Measurements from ENCODE around the gene PLXNB2. TPM values are rescaled to one million over a fixed set of nuclear protein-coding genes. Genes with fewer than 3 reads are reported as not detected.

The PLXNB2 gene
- total RNA-seq, 2 donors from 2014 or later, result 290 TPM

DNA sequence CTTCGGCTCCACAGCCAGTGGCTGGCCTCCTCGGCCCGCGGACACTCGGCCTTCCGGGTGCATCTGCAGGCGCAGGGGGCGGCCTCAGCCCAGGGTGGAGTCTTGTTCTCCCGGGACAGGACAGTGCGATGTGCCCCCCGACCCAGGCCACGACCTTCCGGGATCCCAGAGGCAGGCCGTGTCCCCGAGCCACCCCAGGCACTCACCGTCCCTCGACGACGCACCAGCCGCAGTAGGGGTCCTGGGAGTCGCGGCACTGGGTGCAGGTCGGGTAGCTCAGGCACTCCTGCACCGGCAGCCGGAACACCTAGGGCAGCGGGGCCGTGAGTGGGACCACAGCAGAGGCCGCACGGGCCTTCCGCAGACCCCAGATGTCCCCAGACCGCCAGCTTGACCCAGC is 19.7 kb downstream of the PLXNB2 start:
- DNase-seq, result no peak
- intact Hi-C loops (cut with DNase I, micrococcal nuclease), result no loop called here
- ATAC-seq, result no peak

DNA sequence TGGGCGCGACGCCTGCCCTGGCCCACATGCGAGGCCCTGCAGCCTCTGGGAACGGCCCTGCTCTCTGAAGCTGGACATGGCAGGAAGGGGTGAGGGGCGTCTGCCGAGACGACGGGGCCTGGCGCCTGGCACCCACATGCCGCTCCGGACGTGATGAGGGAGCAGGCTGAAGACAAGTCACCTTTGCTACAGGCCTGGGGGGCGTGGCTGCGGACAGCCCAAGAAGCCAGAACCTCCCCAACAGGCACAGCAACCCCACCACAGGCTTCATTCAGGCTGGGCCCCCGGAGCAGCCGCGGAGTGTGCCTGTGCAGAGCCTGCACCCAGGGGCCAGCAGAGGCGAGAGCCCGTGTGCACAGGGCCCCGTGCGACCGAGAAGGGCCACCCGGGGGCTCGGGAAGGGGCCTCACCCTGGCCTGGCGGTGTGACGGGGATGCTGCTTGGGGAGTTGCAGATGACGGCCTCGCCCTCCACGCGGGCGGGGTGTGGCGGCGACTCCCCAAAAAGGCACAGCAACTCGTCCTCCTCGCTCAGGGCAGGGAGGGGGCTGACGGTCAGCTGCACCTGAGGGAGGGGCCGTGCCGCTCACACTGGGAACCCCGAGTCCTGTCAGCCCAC is 20.6 kb downstream of the PLXNB2 start:
- ATAC-seq (no peak), DNase-seq (no peak)
- intact Hi-C loops (cut with DNase I, micrococcal nuclease), result no loop called here

DNA sequence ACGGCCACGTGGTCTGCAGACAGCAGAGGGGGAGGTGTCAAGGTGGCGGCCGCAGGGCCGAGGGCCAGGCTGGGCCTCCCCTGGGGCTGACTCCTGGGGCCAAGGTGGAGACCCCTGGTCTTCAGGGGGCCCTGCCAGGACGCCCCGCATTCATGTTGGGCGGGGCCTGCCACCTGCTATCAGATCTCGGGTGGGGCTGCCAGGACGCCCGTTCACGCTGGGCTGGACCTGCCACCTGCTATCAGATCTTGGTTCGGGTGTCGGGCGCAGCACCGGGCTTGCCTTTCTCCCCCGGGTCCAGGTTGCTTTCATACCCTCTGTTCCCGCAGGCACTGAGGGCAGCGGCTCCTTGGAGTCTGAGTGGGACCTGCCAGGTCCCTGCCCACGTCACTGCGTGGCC is 21.2 kb downstream of the PLXNB2 start:
- ATAC-seq, result no peak
- intact Hi-C loops (cut with DNase I, micrococcal nuclease), result no loop called here
- no peak for DNase-seq

DNA sequence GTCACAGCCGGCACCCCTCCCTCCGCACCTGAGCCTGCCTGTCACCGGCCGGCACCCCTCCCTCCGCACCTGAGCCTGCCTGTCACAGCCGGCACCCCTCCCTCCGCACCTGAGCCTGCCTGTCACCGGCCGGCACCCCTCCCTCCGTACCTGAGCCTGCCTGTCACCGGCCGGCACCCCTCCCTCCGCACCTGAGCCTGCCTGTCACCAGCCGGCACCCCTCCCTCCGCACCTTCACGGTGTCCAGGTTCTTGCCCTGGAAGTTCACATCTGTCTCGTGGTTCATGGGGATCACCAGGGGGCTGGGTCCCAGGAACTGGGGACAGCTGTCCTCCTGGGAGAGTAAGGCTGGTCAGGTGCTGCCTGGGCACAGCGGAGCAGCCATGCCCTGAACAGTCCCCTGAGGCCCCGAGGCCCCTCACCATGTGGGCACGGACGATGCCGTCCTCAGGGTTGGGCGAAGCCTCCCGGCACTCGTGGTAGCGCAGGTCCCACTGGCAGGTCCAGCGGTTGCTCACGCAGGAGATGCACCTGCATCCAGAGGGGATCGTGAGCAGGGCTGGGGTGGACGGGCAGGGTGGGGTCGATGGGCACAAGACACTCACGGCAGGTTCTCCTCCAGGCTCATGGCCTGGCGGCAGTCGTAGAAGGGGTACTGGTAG is 21.7 kb downstream of the PLXNB2 start:
- intact Hi-C loops (cut with DNase I, micrococcal nuclease), result no loop called here
- DNase-seq (no peak), ATAC-seq (no peak)

DNA sequence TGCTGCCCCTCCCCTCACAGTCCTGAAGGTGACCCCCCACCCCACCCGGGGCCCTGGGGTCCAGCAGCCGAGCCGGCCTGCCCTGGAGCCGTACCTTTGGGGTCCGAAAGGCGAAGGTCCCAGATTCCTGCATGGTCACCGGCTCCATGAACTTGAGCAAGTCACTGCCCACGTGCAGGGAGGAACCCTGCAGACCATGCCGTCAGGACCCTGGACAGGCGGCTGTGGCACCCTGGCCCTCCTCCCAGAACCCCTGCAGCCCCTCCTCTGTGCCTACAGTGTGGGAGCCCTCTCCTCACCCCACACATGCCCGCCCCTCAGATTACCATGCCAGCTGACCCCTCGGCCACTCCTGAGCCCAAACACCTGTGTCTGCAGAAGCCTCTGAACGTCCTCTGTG is 23.0 kb downstream of the PLXNB2 start:
- intact Hi-C loops (cut with DNase I, micrococcal nuclease), result no loop called here
- DNase-seq (no peak), ATAC-seq (no peak)

DNA sequence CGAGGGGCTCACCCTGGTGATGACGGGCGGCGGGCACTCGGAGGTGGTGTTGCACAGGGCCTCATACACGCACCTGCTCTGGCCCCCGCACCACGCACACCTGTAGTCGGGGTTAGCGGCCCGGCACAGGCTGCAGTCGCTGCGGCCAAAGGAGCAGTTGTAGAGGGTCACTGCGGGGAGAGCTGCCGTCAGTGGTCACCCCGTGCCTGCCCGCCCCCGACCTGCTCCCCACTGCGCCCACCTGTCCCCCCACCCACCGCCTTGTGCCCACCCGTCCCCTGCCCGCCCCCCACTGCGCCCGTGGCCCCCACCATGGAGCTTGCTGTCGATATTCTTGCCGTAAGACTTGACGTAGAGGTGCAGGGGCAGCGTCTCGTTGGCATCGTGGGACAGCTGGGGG is 23.6 kb downstream of the PLXNB2 start:
- no peak for ATAC-seq
- intact Hi-C loops (cut with DNase I, micrococcal nuclease), result no loop called here
- no peak for DNase-seq

DNA sequence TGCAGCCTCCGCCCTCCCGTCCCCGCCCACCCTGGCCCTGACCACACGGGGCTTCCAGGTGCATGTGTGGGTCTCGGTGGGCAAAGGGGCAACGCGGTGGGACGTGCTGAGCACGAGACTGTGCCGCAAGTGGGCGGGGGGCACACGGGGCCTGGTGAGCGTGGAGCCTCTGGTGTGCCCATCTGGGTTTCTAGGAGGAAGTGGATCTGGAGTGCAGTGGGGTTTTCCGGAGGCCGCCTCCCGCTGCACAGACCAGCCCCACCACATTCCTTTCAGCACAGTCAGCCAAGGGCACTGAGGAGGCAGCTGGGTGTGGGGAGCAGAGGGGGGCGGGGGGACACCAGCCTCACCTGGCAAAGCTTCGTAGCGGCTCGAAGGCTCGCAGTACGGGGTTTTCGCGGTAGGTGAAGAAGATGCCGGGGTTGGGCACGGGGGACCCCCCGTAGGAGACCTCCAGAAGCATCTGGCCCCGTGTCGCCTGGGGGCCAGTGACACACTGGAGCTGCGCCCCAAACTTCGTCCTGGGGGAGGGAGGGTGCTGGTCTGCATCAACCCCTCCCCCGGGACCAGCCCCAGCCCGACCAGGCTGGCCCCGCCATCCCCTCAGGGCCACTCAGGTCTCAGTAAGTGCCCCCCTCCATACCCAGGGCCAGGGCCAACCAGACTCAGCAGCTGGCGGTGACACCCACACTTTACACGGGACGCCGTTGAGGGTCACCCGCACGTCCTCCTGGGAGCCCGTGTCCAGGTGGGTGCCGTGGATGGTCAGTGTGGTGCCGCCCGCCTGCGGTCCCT is 24.9 kb downstream of the PLXNB2 start:
- ATAC-seq (peak; percentile 30), DNase-seq (peak in 1 of 2 donors; percentile 68)
- intact Hi-C loops (cut with DNase I, micrococcal nuclease), result no loop called here

DNA sequence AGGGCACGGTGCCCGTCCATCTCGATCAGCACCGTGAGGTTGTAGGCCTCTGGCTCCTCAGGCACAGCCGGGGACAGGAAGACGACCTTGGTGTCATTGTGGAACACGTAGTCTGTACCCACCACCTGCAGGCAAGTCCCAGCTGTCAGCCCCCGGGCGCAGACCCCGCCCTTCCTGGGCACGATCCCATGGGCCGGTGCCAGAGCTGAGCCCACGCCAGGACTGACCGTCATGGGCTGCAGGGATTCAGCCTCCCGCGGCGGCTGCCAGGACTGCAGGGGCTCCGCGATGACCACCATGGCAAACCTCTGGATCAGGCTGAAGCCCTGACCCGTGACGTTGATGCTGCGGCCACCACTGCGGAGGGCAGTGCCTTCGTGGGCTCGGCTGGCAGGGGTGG is 25.5 kb downstream of the PLXNB2 start:
- intact Hi-C loops (cut with DNase I, micrococcal nuclease), result no loop called here
- DNase-seq, result no peak
- ATAC-seq, result no peak

DNA sequence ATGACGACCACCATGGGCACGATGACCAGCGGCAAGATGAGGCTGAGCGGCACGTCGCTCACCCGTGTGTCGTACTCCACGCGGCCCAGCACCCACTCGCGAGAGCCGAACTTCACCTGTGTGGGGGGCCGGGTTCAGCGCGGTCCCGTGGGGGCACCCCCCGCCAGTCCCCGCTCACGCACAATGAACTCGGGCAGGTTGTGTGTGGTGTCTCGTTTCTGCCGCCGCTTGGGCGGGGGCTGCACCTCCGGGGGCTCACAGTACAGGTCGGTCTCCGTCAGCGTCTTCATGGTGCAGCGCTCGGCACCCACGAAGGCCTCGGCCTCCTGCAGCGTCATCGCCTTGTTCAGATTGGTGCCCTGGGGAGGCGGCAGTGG is 26.1 kb downstream of the PLXNB2 start:
- no peak for DNase-seq
- intact Hi-C loops (cut with DNase I, micrococcal nuclease), result no loop called here
- no peak for ATAC-seq

DNA sequence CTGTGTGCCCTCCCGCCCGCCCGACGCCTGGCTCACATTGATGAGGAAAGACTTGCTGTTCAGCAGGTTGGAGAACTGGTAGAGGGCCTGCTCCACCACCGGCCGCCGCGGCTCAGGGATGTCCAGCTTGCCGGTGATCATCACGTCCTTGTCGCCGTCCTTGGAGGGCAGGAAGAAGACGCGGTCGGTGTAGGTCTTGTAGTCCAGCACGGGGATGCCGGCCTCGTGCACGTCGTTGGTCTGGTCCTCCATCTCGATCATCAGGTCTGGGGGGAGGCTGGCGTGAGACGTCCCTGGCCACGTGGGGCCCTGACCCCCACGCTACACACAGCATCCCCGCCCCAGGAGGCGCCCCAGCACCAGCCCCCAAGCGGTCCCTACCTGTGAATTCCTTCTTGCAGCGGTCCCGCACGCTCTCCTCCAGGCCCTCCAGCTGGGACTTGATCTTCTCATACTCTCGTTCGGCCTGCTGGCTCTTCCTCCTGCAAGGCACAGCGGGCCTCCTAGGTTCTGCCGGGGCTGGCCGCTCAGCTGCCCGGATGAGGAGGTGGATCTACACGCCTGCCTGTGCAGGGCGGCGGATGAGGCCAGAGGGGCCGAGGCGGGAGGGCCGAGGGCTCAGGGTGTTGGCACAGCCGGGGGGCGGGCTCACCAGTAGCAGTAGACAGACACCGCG is 26.6 kb downstream of the PLXNB2 start:
- no peak for DNase-seq
- ATAC-seq, result no peak

DNA sequence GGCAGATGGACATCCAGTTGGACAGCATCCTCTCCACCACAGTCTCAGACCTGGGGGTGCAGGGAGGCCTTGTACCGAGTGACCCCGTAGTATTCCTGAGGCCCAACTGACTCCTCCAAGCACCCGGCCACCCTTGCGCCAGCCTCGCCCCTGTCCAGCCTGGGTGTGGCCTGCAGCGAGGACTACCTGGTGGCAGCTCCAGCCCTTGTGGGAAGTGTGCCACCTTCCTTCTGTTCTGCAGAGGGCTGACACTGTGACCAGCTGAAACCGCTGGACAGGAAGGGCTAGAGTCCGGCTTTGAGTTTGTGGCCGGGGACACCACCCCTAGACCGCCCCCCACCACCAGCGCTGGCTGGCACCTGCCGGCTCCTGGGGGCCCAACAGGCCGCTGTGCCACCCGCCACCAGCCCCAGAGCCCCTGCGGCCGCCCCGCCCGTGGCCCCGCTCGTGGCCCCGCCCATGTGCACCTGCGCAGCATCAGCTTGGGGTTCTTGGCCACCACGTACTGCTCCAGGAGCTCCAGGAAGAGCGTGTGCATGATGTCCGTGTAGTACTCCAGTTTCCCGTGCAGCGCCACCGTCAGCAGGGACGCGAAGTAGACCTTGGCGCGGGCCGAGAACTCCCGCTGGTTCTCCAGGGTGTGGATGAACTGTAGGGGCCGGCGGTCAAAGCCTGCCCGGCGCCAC is 27.3 kb downstream of the PLXNB2 start:
- intact Hi-C loops (cut with DNase I, micrococcal nuclease), result no loop called here
- DNase-seq (no peak), ATAC-seq (no peak)

More for the DNA sequence above, 26.6 kb downstream of the PLXNB2 start:
- intact Hi-C loops (cut with DNase I, micrococcal nuclease), result no loop called here

DNA sequence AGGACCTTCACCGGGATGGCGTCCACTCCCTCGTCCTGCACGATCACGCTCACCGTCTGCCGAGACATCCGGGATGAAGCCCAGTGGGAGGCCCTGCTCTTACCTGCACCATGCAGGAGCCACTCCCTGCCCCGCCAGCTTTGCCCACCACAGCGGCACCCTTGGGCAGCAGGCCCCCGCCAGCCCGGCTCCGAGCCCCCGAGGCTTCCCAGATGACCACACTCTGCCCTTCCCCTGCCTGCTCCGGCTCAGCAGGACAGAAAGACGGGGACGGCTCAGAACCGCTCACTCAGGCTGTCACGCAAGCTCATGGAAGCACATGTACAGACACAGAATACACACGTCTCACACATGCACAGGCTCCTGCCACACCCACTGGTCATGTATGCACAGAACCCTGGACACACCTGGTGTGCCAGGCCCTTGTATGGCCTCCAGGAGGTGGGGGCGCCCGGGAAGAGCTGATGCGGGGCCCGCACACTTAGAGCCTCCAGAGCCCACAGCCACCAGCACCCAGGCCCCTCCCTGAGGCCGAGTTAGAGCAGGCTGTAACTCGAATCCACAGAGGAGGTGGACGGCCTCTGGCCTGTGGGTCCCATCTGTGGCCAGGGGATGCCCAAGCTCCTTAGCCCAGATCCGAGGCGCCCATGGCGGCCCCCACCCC is 28.4 kb downstream of the PLXNB2 start:
- DNase-seq (no peak), ATAC-seq (no peak)
- intact Hi-C loops (cut with DNase I, micrococcal nuclease), result loop anchor here (5.0 to 10.0 kb wide), 2 partner anchors 43 to 46 kb away; partner anchors contain the start of gene DENND6B (in 1 of the 2)

DNA sequence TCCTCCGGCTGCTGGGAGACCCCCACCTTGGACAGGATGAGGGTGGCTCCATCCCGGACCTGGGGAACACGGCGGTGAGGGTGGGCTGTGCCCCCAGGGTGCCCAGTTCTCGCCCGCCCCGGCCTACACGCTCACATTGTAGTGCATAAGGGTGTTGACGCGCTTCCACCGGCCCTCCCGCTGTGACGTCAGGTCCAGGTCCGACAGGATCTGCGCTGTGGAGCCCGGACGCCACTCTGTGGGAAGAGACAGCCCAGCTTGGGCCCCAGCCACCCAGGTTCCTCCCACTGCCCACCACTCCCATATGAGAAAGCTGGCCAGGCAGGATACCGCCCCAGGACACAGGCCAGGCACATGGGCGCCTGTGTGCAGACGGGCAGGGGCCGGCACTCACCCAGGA is 29.0 kb downstream of the PLXNB2 start:
- DNase-seq (no peak), ATAC-seq (no peak)
- intact Hi-C loops (cut with DNase I, micrococcal nuclease), result loop anchor here (5.0 to 10.0 kb wide), 2 partner anchors 44 to 46 kb away; partner anchors contain the start of gene DENND6B (in 1 of the 2)

DNA sequence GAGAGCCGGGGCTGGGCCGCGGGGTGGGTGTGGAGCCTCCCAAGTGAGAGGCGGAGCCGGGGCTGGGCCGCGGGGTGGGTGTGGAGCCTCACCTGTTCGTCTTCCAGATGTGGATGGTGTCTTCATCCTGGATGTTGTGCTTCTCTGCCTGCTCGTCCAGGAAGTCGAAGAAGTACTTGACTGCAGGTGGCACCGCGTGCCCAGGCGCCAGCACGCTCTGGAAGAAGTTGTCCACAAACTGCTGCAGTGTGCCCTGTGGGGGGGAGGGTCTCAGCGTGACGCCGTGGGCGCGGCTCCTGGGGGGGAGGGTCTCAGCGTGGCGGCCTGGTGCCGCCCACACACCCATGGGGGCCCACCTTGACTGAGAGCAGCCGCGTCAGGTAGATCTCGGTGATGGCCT is 29.7 kb downstream of the PLXNB2 start:
- intact Hi-C loops (cut with DNase I, micrococcal nuclease), result loop anchor here (5.0 to 10.0 kb wide), 2 partner anchors 45 to 47 kb away; partner anchors contain the start of gene DENND6B (in 1 of the 2)
- ATAC-seq (peak; percentile 19), DNase-seq (no peak)

DNA sequence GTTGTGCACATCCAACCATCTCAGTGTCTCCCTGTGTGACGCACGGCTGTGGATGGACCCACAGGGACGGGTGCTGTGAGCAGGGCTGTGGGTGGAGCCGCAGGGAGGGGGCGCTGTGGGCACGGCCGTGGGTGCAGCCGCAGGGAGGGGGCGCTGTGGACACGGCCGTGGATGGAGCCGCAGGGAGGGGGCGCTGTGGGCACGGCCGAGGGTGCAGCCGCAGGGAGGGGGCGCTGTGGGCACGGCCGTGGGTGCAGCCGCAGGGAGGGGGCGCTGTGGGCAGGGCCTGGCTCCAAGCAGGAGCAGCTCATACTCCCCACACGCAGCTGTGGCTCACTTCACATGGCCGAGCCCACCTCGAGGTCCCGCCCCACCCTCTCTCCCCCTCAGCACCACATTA is 31.3 kb downstream of the PLXNB2 start:
- peak; percentile 65 to 71 for DNase-seq
- peak; percentile 62 for ATAC-seq
- intact Hi-C loops (cut with DNase I, micrococcal nuclease), result loop anchor here (5.0 to 10.0 kb wide), 2 partner anchors 46 to 49 kb away; partner anchors contain the start of gene DENND6B (in 1 of the 2)

DNA sequence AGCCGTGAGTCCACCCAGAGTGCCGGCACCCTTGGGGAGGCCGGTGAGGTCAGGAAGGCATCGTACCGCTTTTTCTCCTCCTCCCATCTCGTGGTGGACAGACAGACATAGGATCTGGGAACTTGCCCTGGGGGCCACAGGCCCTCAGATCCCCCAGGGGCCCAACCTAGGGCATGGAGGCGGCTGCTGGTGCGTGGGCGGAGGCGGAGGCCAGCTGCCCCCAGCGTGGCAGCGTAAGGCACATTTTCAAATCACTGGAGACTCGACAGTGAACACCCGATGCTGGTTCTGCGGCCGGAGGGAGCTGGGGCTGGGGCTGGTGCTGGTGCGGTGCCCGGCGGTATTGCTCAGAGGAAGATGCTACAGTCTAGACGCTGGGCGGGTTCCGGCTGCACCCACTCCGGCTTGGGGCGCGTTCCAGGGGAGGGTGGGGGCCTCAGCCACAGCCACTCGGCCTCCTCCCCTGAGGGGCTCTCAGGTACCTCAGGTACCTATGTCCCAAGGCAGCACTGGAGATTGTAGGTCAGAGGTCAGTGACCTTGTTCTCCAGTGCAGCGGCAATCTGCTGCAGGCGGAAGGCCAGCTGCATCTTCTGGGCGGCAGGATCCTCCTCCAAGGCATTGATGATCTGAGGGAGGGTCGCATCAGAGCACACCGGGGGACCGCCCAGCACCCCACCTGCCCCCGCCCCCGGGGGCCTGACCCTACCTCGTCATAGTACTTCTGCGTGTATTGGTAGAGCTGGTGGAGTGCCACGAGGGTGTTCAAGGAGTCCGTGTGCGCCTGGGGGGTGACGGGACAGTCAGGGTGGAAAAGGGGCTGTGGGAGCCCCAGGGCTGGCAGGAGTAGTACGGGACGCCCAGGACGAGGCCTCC is 32.0 kb downstream of the PLXNB2 start:
- ATAC-seq, result no peak
- intact Hi-C loops (cut with DNase I, micrococcal nuclease), result loop anchor here (5.0 to 10.0 kb wide), 2 partner anchors 47 to 49 kb away; partner anchors contain the start of gene DENND6B (in 1 of the 2)
- DNase-seq, result no peak

DNA sequence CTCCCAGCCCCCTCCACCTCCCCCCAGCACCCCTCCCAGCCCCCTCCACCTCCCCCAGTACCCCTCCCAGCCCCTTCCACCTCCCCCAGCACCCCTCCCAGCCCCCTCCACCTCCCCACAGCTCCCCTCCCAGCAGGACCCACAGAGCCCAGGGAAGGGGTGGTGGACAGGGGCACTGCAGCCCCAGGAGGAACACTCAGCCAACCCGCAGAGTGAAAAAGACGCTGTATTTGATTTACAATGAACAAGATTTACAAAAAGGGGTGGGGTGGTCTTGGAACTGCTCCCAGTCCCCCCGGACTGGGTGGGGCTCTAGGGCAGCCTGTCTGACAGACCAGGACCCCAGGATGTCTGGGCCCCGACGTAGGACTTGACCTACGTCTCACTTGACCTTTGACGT is 32.7 kb downstream of the PLXNB2 start:
- DNase-seq, result no peak
- no peak for ATAC-seq
- intact Hi-C loops (cut with DNase I, micrococcal nuclease), result loop anchor here (5.0 to 10.0 kb wide), 2 partner anchors 48 to 50 kb away; partner anchors contain the start of gene DENND6B (in 1 of the 2)

Measured in left colon (tissue), 2 donors.